OCI-LY7 (cell line): ENCODE data around the gene CCDC185. TPM values are rescaled to one million over a fixed set of nuclear protein-coding genes. Genes with fewer than 3 reads are reported as not detected.

Experiments used
- BruUV-seq: library from RNA; stranded (reverse); fragments of 400-500 nt; replicated peaks from 2 replicates; lab custom pipeline; 2021; lab: Mats Ljungman, UMichigan
- CTCF ChIA-PET: fragments of 300-600 bp; sonication (Branson Sonifier 250); formaldehyde crosslinking; loops from one replicate; lab custom pipeline; 2022; ENCODE audit warnings: antibody characterized with exemption; ENCODE audit not compliant: unreplicated experiment; lab: Charles Lee
- POLR2A ChIA-PET: fragments of 300-600 bp; sonication (Branson Sonifier 250); formaldehyde crosslinking; loops from one replicate; lab custom pipeline; 2022; ENCODE audit warnings: antibody characterized with exemption; lab: Charles Lee
- DNase-seq: peaks from one replicate; pipeline ENCODE4 v3.0.0-alpha.2; 2015; ENCODE audit warnings: low spot score
- H2AFZ ChIP-seq: fragments of 200-600 bp; sonication (generic), shearing (Covaris generic); 2 replicates; pipeline ENCODE4 v1.6.1; 2014; ENCODE audit warnings: mild to moderate bottlenecking, antibody characterized with exemption, low read length, moderate library complexity
- H3K27ac ChIP-seq: fragments of 200-600 bp; sonication (generic); 2 replicates; pipeline ENCODE4 v1.5.1; 2014; ENCODE audit warnings: mixed run types, low read depth, mild to moderate bottlenecking, moderate library complexity, low read length, inconsistent platforms; ENCODE audit not compliant: poor library complexity, severe bottlenecking
- H3K36me3 ChIP-seq: fragments of 200-600 bp; sonication (generic); 2 replicates; pipeline ENCODE4 v1.6.1; 2014; ENCODE audit warnings: mild to moderate bottlenecking, antibody characterized with exemption, low read length, moderate library complexity, mixed read lengths; ENCODE audit not compliant: insufficient read depth
- H3K4me1 ChIP-seq: fragments of 200-600 bp; sonication (generic); 2 replicates; pipeline ENCODE4 v1.5.1; 2014; ENCODE audit warnings: mild to moderate bottlenecking, low read length; ENCODE audit not compliant: insufficient read depth, poor library complexity, severe bottlenecking
- H3K4me2 ChIP-seq: fragments of 200-600 bp; sonication (generic); 2 replicates; pipeline ENCODE4 v1.6.1; 2014; ENCODE audit warnings: mild to moderate bottlenecking, low read length
- H3K4me3 ChIP-seq: fragments of 200-600 bp; sonication (generic); 2 replicates; pipeline ENCODE4 v1.5.1; 2014; ENCODE audit warnings: mild to moderate bottlenecking, low read depth, low read length; ENCODE audit not compliant: poor library complexity, severe bottlenecking
- H3K79me2 ChIP-seq: fragments of 200-600 bp; sonication (generic); 2 replicates; pipeline ENCODE4 v1.6.1; 2016; ENCODE audit warnings: low read depth, mild to moderate bottlenecking, low read length, moderate library complexity, mixed read lengths; ENCODE audit not compliant: insufficient read depth
- H3K9me2 ChIP-seq: fragments of 200-600 bp; sonication (generic); 2 replicates; pipeline ENCODE4 v1.6.1; 2016; ENCODE audit warnings: mild to moderate bottlenecking, low read length, mixed read lengths; ENCODE audit not compliant: insufficient read depth
- H3K9me3 ChIP-seq: fragments of 200-600 bp; sonication (generic); 2 replicates; pipeline ENCODE4 v1.6.1; 2014; ENCODE audit warnings: mild to moderate bottlenecking, mixed run types, low read length, mixed read lengths
- H4K20me1 ChIP-seq: fragments of 200-600 bp; sonication (generic); 2 replicates; pipeline ENCODE4 v1.6.1; 2014; ENCODE audit warnings: mild to moderate bottlenecking, antibody characterized with exemption, low read length, moderate library complexity, mixed read lengths; ENCODE audit not compliant: insufficient read depth
- EZH2phosphoT487 ChIP-seq: fragments of 200-600 bp; sonication (generic); IDR thresholded peaks from 2 replicates; pipeline ENCODE4 v1.6.1; 2018; ENCODE audit warnings: low read depth, borderline replicate concordance, mild to moderate bottlenecking, mixed run types, antibody characterized with exemption, low read length, moderate library complexity, mixed read lengths
- intact Hi-C: fragments of 100-400 bp; cut with micrococcal nuclease; formaldehyde crosslinking; loops from one replicate; pipeline ENCODE4 v1.10.0; 2022; ENCODE audit not compliant: unreplicated experiment
- total RNA-seq, 2 experiments: library from RNA; depleted of rRNA in 1 of 2; stranded (reverse); fragments of >200 nt in 1 of 2; shearing (Covaris generic) in 1 of 2; gene quantifications; 2 replicates each; pipeline ENCODE4 v1.2.3, GENCODE V29; 2014 to 2022
- TF ChIP-seq, protein P1 (sequence below): fragments of 200-600 bp; sonication (generic); conservative IDR thresholded peaks from 2 replicates; pipeline ENCODE4 v1.5.1; 2014; ENCODE audit warnings: mild to moderate bottlenecking, antibody characterized with exemption, low read length, moderate library complexity, mixed read lengths

The CCDC185 gene
- total RNA-seq, 2 experiments from 2014 or later, result not detected

DNA sequence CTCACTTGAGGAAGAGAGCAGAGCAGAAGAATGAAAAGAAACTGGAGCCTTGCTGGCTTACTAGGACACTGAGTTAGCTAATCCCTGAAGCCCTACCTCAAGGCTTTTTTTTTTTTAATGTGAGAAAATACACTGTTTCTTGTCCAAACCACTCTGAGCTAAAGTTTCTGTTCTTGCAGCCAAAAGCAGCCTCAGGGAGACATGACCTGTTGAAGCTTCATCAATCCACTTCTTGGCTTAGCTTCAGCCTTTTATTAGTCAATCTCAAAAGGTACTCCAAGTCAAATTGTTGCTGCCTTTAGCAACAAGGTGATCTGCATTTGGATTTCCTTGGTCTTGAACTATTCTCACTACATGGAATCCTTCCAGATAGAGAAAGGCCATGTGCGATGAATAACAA is 33.7 kb downstream of the CCDC185 start:
- ChIA-PET CTCF (no interaction called here), POLR2A (interaction anchor here (0.6 to 0.7 kb wide), 2 partner anchors 361 to 1817 kb away, joined by 3 to 4 read pairs; no protein-coding TSS in a partner anchor)
- Histone ChIP-seq H3K4me1 (no peaks in the 10 kb centered on the region), H4K20me1 (no peaks in the 10 kb centered on the region), H3K36me3 (no peaks in the 10 kb centered on the region), H3K79me2 (no peaks in the 10 kb centered on the region), H3K9me2 (no peaks in the 10 kb centered on the region), H3K27ac (no peak overlapping the region), H2AFZ (no peak overlapping the region), H3K4me3 (no peak overlapping the region), H3K4me2 (no peak overlapping the region), H3K9me3 (no peaks in the 10 kb centered on the region)
- intact Hi-C loops, result no loop called here
- BruUV-seq, result no TSS peak
- no peak for DNase-seq
- TF ChIP-seq, protein P1, sequence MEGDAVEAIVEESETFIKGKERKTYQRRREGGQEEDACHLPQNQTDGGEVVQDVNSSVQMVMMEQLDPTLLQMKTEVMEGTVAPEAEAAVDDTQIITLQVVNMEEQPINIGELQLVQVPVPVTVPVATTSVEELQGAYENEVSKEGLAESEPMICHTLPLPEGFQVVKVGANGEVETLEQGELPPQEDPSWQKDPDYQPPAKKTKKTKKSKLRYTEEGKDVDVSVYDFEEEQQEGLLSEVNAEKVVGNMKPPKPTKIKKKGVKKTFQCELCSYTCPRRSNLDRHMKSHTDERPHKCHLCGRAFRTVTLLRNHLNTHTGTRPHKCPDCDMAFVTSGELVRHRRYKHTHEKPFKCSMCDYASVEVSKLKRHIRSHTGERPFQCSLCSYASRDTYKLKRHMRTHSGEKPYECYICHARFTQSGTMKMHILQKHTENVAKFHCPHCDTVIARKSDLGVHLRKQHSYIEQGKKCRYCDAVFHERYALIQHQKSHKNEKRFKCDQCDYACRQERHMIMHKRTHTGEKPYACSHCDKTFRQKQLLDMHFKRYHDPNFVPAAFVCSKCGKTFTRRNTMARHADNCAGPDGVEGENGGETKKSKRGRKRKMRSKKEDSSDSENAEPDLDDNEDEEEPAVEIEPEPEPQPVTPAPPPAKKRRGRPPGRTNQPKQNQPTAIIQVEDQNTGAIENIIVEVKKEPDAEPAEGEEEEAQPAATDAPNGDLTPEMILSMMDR, result no peak
- TF ChIP-seq EZH2phosphoT487, result no peak

DNA sequence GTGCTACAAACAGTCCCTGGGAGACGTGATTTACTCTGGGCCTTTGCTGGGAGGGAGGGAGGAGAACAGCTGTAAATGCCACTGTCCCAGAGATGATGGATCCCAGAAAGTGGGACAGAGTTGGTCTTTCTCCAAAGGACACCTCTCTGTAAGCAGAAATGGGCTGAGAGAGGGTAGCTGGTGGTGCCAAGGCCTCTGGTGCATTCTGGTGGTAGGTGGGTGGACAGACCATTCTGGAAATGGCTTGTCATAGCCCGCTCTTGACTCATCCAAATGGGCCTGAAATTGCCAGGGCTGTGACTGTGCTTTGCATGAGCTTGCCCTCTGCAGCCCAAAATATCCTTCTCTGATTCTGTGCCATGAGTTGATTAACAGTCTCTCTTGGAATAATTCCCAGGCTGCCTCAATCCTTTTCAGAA is 36.1 kb downstream of the CCDC185 start:
- no peak overlapping the region for H3K27ac ChIP-seq
- BruUV-seq, result no TSS peak
- H3K4me3 ChIP-seq, result no peak overlapping the region
- H4K20me1 ChIP-seq, result no peaks in the 10 kb centered on the region
- no peaks in the 10 kb centered on the region for H3K9me2 ChIP-seq
- no peak for DNase-seq
- POLR2A ChIA-PET, result no interaction called here
- H3K36me3 ChIP-seq, result no peaks in the 10 kb centered on the region
- CTCF ChIA-PET, result no interaction called here
- intact Hi-C loops, result no loop called here
- H3K9me3 ChIP-seq, result no peaks in the 10 kb centered on the region
- no peaks in the 10 kb centered on the region for H3K4me1 ChIP-seq
- no peak for TF ChIP-seq EZH2phosphoT487
- TF ChIP-seq, protein P1, result no peak
- no peak overlapping the region for H2AFZ ChIP-seq
- H3K79me2 ChIP-seq, result no peaks in the 10 kb centered on the region
- H3K4me2 ChIP-seq, result no peak overlapping the region

DNA sequence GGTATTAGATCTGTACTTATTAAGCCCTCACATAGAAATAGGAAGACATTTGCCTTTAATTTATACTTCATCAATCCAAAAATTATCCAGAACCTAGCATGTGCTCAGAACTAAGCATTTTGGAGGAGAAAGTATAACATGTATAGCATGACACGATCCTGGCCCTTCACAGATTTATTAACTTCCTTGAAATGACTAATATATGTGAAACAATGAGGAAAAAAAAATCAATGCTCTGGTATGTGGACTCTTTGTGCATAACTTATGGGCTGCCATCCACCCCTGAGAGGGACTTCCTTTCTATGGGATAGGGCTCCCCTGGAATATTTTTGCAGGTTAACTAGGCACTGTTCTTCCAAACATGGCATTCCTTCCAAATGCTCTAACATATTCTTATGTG is 36.6 kb downstream of the CCDC185 start:
- no peak overlapping the region for H3K4me3 ChIP-seq
- H3K79me2 ChIP-seq, result no peaks in the 10 kb centered on the region
- H3K36me3 ChIP-seq, result no peaks in the 10 kb centered on the region
- ChIA-PET POLR2A (no interaction called here), CTCF (no interaction called here)
- H3K27ac ChIP-seq, result no peak overlapping the region
- H2AFZ ChIP-seq, result no peak overlapping the region
- intact Hi-C loops, result no loop called here
- no TSS peak for BruUV-seq
- no peaks in the 10 kb centered on the region for H3K9me2 ChIP-seq
- DNase-seq, result no peak
- H3K4me2 ChIP-seq, result no peak overlapping the region
- no peak for TF ChIP-seq EZH2phosphoT487
- TF ChIP-seq, protein P1, result no peak
- H3K4me1 ChIP-seq, result no peaks in the 10 kb centered on the region
- H3K9me3 ChIP-seq, result no peaks in the 10 kb centered on the region
- no peaks in the 10 kb centered on the region for H4K20me1 ChIP-seq
